HT-29 (cell line): ENCODE results near the gene FAM50A. TPM values are rescaled to one million over a fixed set of nuclear protein-coding genes. Genes with fewer than 3 reads are reported as not detected.

Experiments
- DNase-seq: peaks from one replicate; pipeline ENCODE4 v3.0.0-alpha.2; 2015; ENCODE audit warnings: low spot score
- total RNA-seq: library from RNA; depleted of rRNA; stranded (reverse); fragments of >200 nt; shearing (Covaris generic); gene quantifications from 2 replicates; pipeline ENCODE4 v1.2.3, GENCODE V29; 2014

FAM50A gene
- total RNA-seq, 1 experiment from 2014 or later, result 107 TPM

- no peak for DNase-seq
Measured at GRCh38 chrX:154439841-154440240, 4.1 kb upstream of the FAM50A start.

GRCh38 chrX:154440623-154441357 lies 3.2 kb upstream of the FAM50A start:
- DNase-seq, result no peak

GRCh38 chrX:154441564-154441963 lies 2.4 kb upstream of the FAM50A start:
- no peak for DNase-seq

GRCh38 chrX:154441984-154442707 lies 1.8 kb upstream of the FAM50A start:
- DNase-seq, result peak; percentile 90

GRCh38 chrX:154443479-154443910 lies 446 bp upstream of the FAM50A start:
- no peak for DNase-seq

- peak; percentile 4 for DNase-seq
Measured at GRCh38 chrX:154444755-154445246, 860 bp downstream of the FAM50A start.

- no peak for DNase-seq
Measured at GRCh38 chrX:154445776-154446175, 1.8 kb downstream of the FAM50A start.

- DNase-seq, result no peak
Measured at GRCh38 chrX:154446430-154446829, 2.5 kb downstream of the FAM50A start.

- no peak for DNase-seq
Measured at GRCh38 chrX:154448484-154448883, 4.5 kb downstream of the FAM50A start.

- no peak for DNase-seq
Measured at GRCh38 chrX:154449618-154450017, 5.7 kb downstream of the FAM50A start.

GRCh38 chrX:154450312-154450711 lies 6.4 kb downstream of the FAM50A start:
- DNase-seq, result no peak

- no peak for DNase-seq
Measured at GRCh38 chrX:154452823-154453222, 8.9 kb downstream of the FAM50A start.

- DNase-seq, result peak; percentile 67
Measured at GRCh38 chrX:154457491-154458115, 13.7 kb downstream of the FAM50A start.

GRCh38 chrX:154458116-154458953 lies 14.4 kb downstream of the FAM50A start, which contains the start of gene PLXNA3:
Gene PLXNA3 (plus strand): TSS chrX:154458281. CDS start chrX:154460184, 1,903 bp downstream.
- peak; percentile 36 for DNase-seq

- peak; percentile 45 for DNase-seq
Measured at GRCh38 chrX:154458954-154459778, 15.2 kb downstream of the FAM50A start.

- no peak for DNase-seq
Measured at GRCh38 chrX:154459832-154460231, 15.9 kb downstream of the FAM50A start.

- no peak for DNase-seq
Measured at GRCh38 chrX:154460326-154460725, 16.4 kb downstream of the FAM50A start.

GRCh38 chrX:154462396-154462795 lies 18.5 kb downstream of the FAM50A start:
- no peak for DNase-seq

GRCh38 chrX:154463611-154464220 lies 19.8 kb downstream of the FAM50A start:
- no peak for DNase-seq

GRCh38 chrX:154464806-154465365 lies 20.9 kb downstream of the FAM50A start:
- DNase-seq, result no peak
